ENCODE measurements around the gene BHLHE23.

- TF ChIP-seq CTCF (IDR thresholded peaks at IDR 0.05) (no peak), POLR2A (IDR thresholded peaks at IDR 0.05) (no peak)
These were observed 13.9 kb upstream of the BHLHE23 start for GRCh38 chr20:63020681-63021080.

Data from body of pancreas (tissue), 4 donors.